HCT116 (cell line): ENCODE results near the gene SMG6.

Source experiments
- CEBPB ChIP-seq: IDR thresholded peaks from 2 replicates; pipeline ENCODE4 v1.6.1; 2012; ENCODE audit warnings: low read depth
- CTCF ChIP-seq, 3 experiments: fragments of 200-600 bp in 1 of 3; sonication (generic) in 1 of 3; IDR thresholded peaks in 2 of 3; conservative IDR thresholded peaks in 1 of 3; 2 replicates each; pipeline ENCODE4 v1.5.1; 2012 to 2017; ENCODE audit warnings: low read depth in 2 of 3, low read length in 2 of 3, antibody characterized with exemption in 1 of 3, borderline replicate concordance in 1 of 3, control low read depth in 1 of 3, mild to moderate bottlenecking in 1 of 3, mixed read lengths in 1 of 3, mixed run types in 1 of 3, moderate library complexity in 1 of 3; ENCODE audit not compliant: insufficient read depth in 1 of 3
- ELF1 ChIP-seq: IDR thresholded peaks from 2 replicates; pipeline ENCODE4 v1.6.1; 2012; ENCODE audit warnings: low read depth, borderline replicate concordance
- EZH2 ChIP-seq: fragments of 200-600 bp; sonication (generic); IDR thresholded peaks from 2 replicates; pipeline ENCODE4 v1.6.1; 2017; ENCODE audit warnings: antibody characterized with exemption, mixed run types
- POLR2A ChIP-seq: IDR thresholded peaks from 2 replicates; pipeline ENCODE4 v1.7.0; 2011; ENCODE audit warnings: borderline replicate concordance; ENCODE audit not compliant: insufficient read depth, insufficient read length; ENCODE audit errors: extremely low read depth
- POLR2AphosphoS5 ChIP-seq: IDR thresholded peaks from 2 replicates; pipeline ENCODE4 v1.6.1; 2011; ENCODE audit warnings: mild to moderate bottlenecking, low read depth, low read length, moderate library complexity
- RAD21 ChIP-seq: IDR thresholded peaks from 2 replicates; pipeline ENCODE4 v1.6.1; 2012; ENCODE audit warnings: low read depth, mild to moderate bottlenecking
- SIN3A ChIP-seq: IDR thresholded peaks from 2 replicates; pipeline ENCODE4 v1.6.1; 2012; ENCODE audit warnings: low read depth
- SRF ChIP-seq: IDR thresholded peaks from 2 replicates; pipeline ENCODE4 v1.6.1; 2012; ENCODE audit warnings: low read depth
- ZFX ChIP-seq: fragments of 450-650 bp; IDR thresholded peaks from 2 replicates; pipeline ENCODE4 v1.6.1; 2017

DNA sequence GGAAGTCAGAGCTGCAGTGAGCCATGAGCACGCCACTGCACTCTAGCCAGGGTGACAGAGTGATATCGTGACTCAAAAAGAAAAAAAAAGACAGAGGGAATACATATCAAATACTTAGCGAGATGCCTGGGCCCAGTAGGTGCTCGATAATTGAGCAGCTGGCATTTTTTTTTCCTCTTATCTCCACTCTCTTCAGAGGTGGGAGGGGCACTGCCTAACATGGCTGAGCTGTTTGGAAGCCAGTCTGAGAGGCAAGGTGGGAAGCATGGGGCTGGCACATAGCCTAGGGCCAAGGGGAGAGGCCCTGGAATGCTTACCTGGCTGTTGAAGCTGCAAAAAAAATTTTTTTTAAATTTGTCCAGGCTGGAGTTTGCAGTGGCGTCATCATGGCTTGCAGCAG, 210.2 kb downstream of the SMG6 start:
- TF ChIP-seq SRF (no peak), POLR2AphosphoS5 (no peak), ELF1 (no peak), CTCF (IDR thresholded peaks at IDR 0.05 in 2 of 3, conservative IDR thresholded peaks at IDR 0.05 in 1 of 3; ENCODE audit: borderline replicate concordance in 1 of 3, insufficient read depth in 1 of 3, low read depth in 2 of 3, low read length in 2 of 3) (no peak), RAD21 (no peak), EZH2 (no peak), SIN3A (no peak), POLR2A (no peak), CEBPB (no peak), ZFX (no peak)
